GM19463 (cell line): ENCODE results near the gene C1QTNF8.

Experiments used
- ATAC-seq: cut with Tn5 transposase; IDR thresholded peaks from one replicate; pipeline ENCODE4 v1.9.1; 2021; ENCODE audit warnings: mild to moderate bottlenecking, moderate library complexity; ENCODE audit not compliant: unreplicated experiment

Gene C1QTNF8

DNA sequence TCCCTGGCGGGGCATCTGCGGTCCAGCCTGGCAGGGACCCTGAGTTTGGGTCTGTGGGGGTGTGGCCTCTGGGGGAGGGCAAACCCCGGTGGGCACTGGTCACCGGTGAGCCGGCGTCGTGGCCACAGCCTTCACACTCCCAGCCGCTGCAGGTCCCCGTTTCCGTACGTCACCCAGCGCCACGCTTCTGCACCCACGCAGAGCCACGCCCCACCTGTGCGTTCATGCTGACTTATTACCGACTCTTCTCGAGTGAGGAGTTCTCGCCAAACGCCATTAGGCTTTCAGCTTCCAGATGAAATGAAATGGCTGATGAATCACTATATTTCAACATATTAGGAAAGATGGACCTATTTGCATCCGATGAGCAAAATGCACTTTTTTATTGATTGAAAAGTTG, 32.3 kb downstream of the C1QTNF8 start:
- ATAC-seq, result no peak

- ATAC-seq, result no peak
Observed at GRCh38 chr16:1062895-1063294, 33.1 kb downstream of the C1QTNF8 start.

DNA sequence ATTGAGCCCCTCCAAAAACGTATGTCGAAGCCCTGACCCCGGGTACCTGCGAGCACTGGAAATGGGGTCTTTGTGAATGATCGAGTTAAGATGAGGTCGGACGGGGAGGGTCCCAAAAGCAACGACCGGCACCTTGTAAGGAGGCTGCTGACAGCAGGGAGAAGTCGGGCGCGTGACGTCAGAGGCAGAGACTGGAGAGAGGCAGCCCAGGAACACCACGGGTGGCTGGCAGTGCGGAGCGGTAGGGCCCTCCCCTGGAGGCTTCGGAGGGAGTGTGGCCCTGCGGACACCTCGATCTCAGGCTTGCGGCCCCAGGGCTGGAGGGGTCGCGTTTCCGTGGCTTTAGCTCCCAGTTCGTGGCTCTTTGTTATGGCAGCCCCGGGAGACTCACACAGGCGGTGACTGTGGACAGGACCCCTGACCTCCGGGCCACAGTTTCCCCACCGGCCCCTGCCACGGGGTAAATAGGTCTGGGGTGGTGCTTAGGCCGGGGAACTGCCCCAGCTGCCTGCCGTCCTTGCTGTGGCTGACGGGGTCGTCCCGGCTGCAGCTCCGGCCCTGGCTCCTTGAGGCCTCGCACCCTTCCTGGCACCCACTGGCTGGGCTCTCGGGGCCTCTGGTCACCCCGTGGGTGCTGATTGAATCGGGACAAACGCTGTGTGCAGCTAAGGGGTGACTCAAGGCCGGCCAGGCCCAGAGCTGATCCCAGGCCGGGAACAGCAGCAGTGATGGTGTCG, 34.1 kb downstream of the C1QTNF8 start:
- no peak for ATAC-seq

- no peak for ATAC-seq
Observed at GRCh38 chr16:1060416-1061340, 35.4 kb downstream of the C1QTNF8 start.

DNA sequence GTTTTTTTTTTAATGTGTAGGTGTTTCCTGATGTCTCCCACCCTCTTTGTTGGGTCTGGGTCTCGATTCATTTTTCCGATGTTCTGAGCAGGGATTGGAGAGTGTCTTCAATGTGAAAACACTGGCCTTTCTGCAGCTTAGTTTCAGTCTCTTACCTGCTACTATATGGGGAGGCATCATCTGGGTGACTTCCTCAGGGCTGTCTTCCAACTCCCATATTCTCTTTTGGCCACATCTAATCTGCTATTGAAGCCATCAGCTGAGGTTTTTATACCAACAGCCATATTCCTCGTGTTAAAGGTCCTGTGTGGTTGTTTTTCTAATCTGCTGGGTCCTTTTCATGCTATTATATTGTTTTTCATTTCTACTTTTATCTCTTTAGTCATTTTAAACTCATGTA, 36.7 kb downstream of the C1QTNF8 start:
- no peak for ATAC-seq

- no peak for ATAC-seq
Observed at GRCh38 chr16:1058216-1058615, 37.8 kb downstream of the C1QTNF8 start.

DNA sequence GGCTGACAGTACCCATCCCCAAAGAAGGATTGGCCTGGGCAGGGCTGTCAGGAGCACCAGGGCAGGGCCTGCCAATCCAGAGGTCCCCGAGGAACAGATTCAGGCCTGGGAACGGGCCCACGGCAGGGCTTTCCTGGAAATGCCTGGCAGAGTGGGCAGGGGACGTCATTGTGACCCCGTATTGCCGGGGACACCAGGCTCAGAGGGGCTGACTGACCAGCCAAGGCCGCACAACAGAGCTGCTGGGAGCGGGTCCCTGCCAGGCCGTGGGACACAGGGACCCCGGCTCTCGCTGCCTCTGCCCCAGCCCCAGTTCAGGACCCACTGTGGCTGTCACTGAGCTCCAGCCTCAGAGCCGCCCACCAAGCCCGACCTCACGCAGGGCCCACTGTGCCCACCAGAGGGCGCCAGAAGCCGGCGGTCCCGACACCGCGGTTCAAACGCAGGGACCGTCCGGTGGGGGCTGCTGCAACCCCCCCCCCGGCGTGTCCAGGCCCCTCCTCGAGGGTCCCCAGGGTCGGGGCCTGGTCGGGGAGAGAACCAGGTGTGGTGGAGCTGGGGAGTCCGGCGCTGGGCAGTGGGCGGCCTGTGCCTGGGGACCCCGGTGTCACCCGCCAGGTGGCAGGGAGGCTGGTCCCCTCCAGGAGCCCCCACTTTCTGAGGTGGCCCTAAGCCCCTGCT, 38.7 kb downstream of the C1QTNF8 start:
- ATAC-seq, result no peak

GRCh38 chr16:1056196-1056595, 39.8 kb downstream of the C1QTNF8 start:
- no peak for ATAC-seq

- ATAC-seq, result no peak
Observed at GRCh38 chr16:1055557-1055924, 40.5 kb downstream of the C1QTNF8 start.

GRCh38 chr16:1054660-1055556, 41.1 kb downstream of the C1QTNF8 start:
- ATAC-seq, result no peak

DNA sequence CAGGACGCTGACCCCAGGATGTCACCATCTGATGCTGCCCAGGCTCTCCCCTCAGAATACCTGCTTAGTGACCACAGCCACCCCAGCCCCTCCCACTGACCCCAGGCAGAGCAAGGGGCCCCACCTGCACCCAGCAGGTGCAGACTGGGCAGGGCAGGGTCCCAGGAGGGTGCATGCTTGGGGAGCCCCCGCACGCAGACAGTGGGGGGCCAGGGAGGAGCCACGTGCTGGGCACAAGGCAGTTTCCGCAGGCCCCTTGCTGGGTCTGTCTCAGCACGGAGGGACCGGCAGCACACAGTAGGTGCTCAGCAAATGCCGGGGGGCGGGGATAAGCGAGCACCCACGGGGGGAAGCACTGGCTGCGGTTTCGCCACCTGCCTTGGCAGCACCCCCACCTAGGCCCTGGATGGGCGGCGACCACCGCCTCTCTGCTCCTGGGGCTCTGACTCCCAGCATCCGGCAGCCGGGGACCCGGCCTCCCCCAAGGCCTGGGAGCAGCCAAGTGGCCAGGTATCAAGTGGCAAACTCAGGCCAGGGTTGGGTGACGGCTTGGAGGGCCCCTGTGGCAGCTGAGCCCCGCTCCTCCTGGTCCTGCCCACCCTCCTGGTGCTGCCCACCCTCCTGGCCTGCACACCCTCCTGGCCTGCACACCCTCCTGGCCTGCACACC, 42.2 kb downstream of the C1QTNF8 start:
- ATAC-seq, result no peak

DNA sequence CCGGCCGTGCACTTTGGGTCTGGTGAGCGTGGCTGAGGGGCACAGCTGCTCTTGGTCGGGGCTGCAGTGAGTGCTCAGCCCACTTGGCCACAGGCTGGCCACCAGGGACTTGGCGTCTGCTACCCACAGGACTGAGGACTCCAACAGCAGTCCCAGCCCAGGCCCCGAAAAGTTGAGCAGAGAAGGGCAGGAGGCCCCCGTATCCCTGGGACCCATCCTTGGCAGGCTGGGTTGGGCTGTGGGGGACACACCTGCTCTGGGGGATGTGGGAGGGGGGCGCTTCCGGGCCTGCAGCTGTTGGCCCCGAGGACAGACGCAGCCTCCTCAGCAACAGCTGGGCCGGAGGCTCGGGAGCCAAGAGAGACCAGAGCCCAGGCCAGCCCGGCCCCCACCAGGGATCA, 42.9 kb downstream of the C1QTNF8 start:
- no peak for ATAC-seq

- ATAC-seq, result no peak
Observed at GRCh38 chr16:1052721-1053120, 43.3 kb downstream of the C1QTNF8 start.

DNA sequence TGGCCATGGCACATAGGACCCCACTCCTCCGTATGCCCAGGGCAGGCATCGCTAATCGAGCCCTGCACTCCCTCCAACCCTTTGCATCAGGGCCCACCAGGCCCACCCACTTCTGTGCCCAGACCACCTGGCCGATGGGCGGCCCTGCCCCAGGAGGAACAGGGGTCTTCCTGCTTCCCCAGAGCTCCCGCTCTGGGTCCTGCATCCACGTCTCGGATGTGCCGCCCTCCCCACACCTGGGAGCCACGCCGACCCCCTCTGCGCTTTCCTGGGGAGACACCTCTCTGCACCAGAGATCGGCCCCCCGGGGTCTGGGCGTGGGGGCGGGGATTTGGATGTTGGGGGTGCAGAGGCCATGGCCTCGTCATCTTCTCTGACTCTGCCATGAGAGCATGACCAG, 44.6 kb downstream of the C1QTNF8 start:
- ATAC-seq, result no peak

- no peak for ATAC-seq
Observed at GRCh38 chr16:1050921-1051320, 45.1 kb downstream of the C1QTNF8 start.

DNA sequence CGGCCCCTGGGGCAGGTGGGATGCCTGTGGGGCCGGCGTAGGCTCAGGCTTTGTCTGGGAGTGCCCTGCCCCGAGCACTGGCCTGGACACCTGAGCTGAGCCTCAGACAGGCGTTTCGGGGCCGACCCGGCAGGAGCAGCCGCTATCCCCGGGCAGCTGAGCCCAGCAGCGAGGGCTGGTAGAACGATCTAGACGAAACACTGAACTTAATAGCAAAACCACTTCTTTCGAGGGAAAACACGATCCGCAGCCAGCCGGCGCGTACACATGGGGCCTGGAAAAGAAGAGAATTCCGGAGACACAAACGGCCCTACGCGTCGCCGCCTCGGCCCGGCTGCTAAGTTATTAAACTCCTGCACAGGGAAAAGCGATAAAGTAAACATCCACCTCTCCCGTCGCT, 45.5 kb downstream of the C1QTNF8 start:
- ATAC-seq, result no peak

- no peak for ATAC-seq
Observed at GRCh38 chr16:1049976-1050247, 46.1 kb downstream of the C1QTNF8 start.

DNA sequence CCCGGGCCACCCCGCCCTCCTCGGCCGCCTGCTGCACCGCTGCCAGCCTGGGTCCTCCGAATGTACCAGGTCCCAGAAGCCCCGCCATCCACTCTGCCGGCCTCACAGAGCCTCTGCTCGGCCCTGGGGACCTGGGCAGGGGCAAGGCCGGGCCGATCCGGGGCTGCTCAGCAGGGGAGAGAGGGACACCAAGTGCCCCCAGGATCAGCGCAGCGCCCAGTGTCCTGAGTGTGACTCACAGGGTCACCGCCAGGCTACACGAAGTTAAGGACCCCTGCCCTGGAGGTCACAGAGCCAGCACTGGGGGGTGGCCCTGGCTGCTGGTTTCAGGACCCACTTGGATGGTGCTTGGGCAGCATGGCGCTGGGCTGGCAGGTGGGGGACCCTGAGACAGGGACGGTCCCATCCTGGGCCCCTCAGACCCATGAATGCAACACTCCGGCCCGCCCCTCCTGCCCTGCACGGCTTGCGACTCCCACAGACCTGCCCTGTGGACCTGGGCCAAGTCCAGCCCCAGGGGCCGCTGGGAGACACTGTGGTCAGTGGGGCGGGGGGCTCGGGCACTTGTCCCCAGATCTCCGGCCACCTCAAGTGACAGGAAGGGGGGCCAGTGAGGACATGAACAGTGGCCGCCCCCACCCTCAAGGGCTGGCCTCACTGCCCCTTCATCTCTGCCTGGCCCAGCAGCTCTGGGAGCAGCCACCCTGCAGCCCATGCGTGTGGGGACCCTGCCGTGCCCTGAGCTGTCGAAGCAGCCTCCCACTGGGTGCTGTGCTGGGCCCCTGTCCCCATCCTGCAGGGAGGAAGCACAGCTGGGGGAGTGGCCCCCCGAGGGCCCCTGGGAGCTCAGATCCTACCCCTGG, 46.7 kb downstream of the C1QTNF8 start:
- no peak for ATAC-seq

GRCh38 chr16:1048442-1049112, 47.5 kb downstream of the C1QTNF8 start:
- no peak for ATAC-seq
